ENCODE results near the gene ZNF428.

DNA sequence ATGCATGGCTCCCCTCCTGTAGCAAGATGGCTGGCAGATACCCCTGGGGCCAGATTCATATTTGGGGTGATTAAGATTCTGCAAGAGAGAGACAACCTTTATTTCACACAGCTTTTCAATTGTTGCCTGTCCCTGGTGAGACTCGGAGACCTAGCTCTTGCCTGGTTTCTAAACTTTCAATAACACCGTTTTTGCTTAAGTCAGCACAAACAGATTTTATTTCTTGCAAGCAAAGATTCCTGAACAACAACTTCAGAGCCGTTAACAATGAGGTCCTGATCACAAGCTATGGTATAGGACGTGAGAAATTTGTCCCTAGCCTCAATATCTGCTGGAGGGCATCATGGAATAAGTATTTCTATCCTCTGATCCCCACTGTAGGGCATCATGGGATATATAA is 23.1 kb upstream of the ZNF428 start:
- TF ChIP-seq EZH2 (IDR thresholded peaks at IDR 0.05; ENCODE audit: borderline replicate concordance, low read length), result no peak
- TF ChIP-seq, protein P1, sequence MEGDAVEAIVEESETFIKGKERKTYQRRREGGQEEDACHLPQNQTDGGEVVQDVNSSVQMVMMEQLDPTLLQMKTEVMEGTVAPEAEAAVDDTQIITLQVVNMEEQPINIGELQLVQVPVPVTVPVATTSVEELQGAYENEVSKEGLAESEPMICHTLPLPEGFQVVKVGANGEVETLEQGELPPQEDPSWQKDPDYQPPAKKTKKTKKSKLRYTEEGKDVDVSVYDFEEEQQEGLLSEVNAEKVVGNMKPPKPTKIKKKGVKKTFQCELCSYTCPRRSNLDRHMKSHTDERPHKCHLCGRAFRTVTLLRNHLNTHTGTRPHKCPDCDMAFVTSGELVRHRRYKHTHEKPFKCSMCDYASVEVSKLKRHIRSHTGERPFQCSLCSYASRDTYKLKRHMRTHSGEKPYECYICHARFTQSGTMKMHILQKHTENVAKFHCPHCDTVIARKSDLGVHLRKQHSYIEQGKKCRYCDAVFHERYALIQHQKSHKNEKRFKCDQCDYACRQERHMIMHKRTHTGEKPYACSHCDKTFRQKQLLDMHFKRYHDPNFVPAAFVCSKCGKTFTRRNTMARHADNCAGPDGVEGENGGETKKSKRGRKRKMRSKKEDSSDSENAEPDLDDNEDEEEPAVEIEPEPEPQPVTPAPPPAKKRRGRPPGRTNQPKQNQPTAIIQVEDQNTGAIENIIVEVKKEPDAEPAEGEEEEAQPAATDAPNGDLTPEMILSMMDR (conservative IDR thresholded peaks at IDR 0.05 in 1 of 2, IDR thresholded peaks at IDR 0.05 in 1 of 2; ENCODE audit: extremely low read depth in 1 of 2, insufficient read depth in 1 of 2, low read depth in 1 of 2, low read length in 2 of 2), result no peak

All from mammary epithelial cell (primary cell).